HepG2 (cell line): Measurements from ENCODE around the gene HSPA1A.

Source experiments
- CBX5 ChIP-seq: sonication (generic); formaldehyde crosslinking; IDR thresholded peaks from 2 replicates; pipeline ENCODE4 v1.4.0; 2020; ENCODE audit warnings: missing genetic modification reagents, borderline replicate concordance
- KLF12 ChIP-seq: sonication (generic); formaldehyde crosslinking; IDR thresholded peaks from 2 replicates; pipeline ENCODE4 v1.4.0; 2020; ENCODE audit warnings: missing genetic modification reagents, borderline replicate concordance
- SP5 ChIP-seq: IDR thresholded peaks from 2 replicates; pipeline ENCODE4 v1.6.1; 2016; ENCODE audit warnings: low read depth, borderline replicate concordance
- ZNF274 ChIP-seq: sonication (generic); formaldehyde crosslinking; IDR thresholded peaks from 2 replicates; pipeline ENCODE4 v1.5.1; 2020; ENCODE audit warnings: mild to moderate bottlenecking, missing genetic modification reagents

GRCh38 chr6:31811645-31812044 is 3.7 kb upstream of the HSPA1A start:
- TF ChIP-seq KLF12 (CRISPR knock-in tag) (no peak), ZNF274 (CRISPR knock-in tag) (no peak), SP5 (CRISPR knock-in tag) (no peak), CBX5 (CRISPR knock-in tag) (no peak)
